ENCODE results near the gene RELA.
"Not testable (repeated sequence)": the region's sequence is repeated elsewhere in the genome, so short reads cannot be mapped to it uniquely, and the experiment has no call there.

DNA sequence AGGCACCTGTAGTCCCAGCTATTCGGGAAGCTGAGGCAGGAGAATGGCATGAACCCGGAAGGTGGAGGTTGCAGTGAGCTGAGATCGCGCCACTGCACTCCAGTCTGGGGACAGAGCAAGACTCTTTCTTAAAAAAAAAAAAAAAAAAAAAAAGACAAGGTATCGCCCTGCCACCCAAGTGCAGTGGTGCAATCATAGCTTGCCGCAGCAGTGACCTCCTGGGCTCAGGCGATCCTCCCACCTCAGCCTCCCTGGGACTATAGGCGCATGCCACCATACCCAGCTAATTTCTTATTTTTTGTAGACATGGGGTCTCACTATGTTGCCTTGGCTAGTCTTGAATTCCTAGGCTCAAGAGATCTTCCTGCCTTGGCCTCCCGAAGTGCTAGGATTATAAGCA is 1.8 kb downstream of the RELA start:
- not testable (repeated sequence) for TF ChIP-seq NR1H2, ZNF671, ZNF423, ZNF232, CREB1, FOXK1, TEAD4 (CRISPR knock-in tag; IDR thresholded peaks at IDR 0.05)
- TF ChIP-seq, protein P1, sequence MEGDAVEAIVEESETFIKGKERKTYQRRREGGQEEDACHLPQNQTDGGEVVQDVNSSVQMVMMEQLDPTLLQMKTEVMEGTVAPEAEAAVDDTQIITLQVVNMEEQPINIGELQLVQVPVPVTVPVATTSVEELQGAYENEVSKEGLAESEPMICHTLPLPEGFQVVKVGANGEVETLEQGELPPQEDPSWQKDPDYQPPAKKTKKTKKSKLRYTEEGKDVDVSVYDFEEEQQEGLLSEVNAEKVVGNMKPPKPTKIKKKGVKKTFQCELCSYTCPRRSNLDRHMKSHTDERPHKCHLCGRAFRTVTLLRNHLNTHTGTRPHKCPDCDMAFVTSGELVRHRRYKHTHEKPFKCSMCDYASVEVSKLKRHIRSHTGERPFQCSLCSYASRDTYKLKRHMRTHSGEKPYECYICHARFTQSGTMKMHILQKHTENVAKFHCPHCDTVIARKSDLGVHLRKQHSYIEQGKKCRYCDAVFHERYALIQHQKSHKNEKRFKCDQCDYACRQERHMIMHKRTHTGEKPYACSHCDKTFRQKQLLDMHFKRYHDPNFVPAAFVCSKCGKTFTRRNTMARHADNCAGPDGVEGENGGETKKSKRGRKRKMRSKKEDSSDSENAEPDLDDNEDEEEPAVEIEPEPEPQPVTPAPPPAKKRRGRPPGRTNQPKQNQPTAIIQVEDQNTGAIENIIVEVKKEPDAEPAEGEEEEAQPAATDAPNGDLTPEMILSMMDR (IDR thresholded peaks at IDR 0.05), result not testable (repeated sequence)
- TF ChIP-seq, protein P2, sequence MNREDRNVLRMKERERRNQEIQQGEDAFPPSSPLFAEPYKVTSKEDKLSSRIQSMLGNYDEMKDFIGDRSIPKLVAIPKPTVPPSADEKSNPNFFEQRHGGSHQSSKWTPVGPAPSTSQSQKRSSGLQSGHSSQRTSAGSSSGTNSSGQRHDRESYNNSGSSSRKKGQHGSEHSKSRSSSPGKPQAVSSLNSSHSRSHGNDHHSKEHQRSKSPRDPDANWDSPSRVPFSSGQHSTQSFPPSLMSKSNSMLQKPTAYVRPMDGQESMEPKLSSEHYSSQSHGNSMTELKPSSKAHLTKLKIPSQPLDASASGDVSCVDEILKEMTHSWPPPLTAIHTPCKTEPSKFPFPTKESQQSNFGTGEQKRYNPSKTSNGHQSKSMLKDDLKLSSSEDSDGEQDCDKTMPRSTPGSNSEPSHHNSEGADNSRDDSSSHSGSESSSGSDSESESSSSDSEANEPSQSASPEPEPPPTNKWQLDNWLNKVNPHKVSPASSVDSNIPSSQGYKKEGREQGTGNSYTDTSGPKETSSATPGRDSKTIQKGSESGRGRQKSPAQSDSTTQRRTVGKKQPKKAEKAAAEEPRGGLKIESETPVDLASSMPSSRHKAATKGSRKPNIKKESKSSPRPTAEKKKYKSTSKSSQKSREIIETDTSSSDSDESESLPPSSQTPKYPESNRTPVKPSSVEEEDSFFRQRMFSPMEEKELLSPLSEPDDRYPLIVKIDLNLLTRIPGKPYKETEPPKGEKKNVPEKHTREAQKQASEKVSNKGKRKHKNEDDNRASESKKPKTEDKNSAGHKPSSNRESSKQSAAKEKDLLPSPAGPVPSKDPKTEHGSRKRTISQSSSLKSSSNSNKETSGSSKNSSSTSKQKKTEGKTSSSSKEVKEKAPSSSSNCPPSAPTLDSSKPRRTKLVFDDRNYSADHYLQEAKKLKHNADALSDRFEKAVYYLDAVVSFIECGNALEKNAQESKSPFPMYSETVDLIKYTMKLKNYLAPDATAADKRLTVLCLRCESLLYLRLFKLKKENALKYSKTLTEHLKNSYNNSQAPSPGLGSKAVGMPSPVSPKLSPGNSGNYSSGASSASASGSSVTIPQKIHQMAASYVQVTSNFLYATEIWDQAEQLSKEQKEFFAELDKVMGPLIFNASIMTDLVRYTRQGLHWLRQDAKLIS (CRISPR knock-in tag; IDR thresholded peaks at IDR 0.05; ENCODE audit: borderline replicate concordance), result not testable (repeated sequence)
- TF ChIP-seq, protein P3, sequence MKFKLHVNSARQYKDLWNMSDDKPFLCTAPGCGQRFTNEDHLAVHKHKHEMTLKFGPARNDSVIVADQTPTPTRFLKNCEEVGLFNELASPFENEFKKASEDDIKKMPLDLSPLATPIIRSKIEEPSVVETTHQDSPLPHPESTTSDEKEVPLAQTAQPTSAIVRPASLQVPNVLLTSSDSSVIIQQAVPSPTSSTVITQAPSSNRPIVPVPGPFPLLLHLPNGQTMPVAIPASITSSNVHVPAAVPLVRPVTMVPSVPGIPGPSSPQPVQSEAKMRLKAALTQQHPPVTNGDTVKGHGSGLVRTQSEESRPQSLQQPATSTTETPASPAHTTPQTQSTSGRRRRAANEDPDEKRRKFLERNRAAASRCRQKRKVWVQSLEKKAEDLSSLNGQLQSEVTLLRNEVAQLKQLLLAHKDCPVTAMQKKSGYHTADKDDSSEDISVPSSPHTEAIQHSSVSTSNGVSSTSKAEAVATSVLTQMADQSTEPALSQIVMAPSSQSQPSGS (CRISPR knock-in tag; IDR thresholded peaks at IDR 0.05; ENCODE audit: borderline replicate concordance, low read depth), result not testable (repeated sequence)
- TF ChIP-seq, protein P4, sequence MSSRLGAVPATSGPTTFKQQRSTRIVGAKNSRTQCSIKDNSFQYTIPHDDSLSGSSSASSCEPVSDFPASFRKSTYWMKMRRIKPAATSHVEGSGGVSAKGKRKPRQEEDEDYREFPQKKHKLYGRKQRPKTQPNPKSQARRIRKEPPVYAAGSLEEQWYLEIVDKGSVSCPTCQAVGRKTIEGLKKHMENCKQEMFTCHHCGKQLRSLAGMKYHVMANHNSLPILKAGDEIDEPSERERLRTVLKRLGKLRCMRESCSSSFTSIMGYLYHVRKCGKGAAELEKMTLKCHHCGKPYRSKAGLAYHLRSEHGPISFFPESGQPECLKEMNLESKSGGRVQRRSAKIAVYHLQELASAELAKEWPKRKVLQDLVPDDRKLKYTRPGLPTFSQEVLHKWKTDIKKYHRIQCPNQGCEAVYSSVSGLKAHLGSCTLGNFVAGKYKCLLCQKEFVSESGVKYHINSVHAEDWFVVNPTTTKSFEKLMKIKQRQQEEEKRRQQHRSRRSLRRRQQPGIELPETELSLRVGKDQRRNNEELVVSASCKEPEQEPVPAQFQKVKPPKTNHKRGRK (CRISPR knock-in tag; IDR thresholded peaks at IDR 0.05; ENCODE audit: borderline replicate concordance), result not testable (repeated sequence)
- TF ChIP-seq, protein P5, sequence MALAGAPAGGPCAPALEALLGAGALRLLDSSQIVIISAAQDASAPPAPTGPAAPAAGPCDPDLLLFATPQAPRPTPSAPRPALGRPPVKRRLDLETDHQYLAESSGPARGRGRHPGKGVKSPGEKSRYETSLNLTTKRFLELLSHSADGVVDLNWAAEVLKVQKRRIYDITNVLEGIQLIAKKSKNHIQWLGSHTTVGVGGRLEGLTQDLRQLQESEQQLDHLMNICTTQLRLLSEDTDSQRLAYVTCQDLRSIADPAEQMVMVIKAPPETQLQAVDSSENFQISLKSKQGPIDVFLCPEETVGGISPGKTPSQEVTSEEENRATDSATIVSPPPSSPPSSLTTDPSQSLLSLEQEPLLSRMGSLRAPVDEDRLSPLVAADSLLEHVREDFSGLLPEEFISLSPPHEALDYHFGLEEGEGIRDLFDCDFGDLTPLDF (CRISPR knock-in tag; IDR thresholded peaks at IDR 0.05), result not testable (repeated sequence)
- TF ChIP-seq, protein P6, sequence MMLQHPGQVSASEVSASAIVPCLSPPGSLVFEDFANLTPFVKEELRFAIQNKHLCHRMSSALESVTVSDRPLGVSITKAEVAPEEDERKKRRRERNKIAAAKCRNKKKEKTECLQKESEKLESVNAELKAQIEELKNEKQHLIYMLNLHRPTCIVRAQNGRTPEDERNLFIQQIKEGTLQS (CRISPR knock-in tag; conservative IDR thresholded peaks at IDR 0.05), result not testable (repeated sequence)

Measured in WTC11 (cell line).